ACC112 (cell line): ENCODE results near the gene ANKRD39.
"Not testable (repeated sequence)": the region's sequence is repeated elsewhere in the genome, so short reads cannot be mapped to it uniquely, and the experiment has no call there.

ENCODE experiments used
- H2AFZ ChIP-seq: fragments of 200-600 bp; sonication (generic); one replicate; pipeline ENCODE4 v1.6.0; 2017; ENCODE audit warnings: antibody characterized with exemption, low read length; ENCODE audit not compliant: unreplicated experiment
- H3K27ac ChIP-seq: fragments of 200-600 bp; sonication (generic); 2 replicates; pipeline ENCODE4 v1.5.1; 2014; ENCODE audit warnings: low read depth, mild to moderate bottlenecking, antibody characterized with exemption, low read length, moderate library complexity
- H3K27me3 ChIP-seq: fragments of 200-600 bp; sonication (generic); 2 replicates; pipeline ENCODE4 v1.6.1; 2014; ENCODE audit warnings: mild to moderate bottlenecking, antibody characterized with exemption, low read length, moderate library complexity, mixed read lengths; ENCODE audit not compliant: insufficient read depth
- H3K36me3 ChIP-seq: fragments of 200-600 bp; sonication (generic); 2 replicates; pipeline ENCODE4 v1.6.1; 2016; ENCODE audit warnings: mild to moderate bottlenecking, antibody characterized with exemption, low read length, moderate library complexity, mixed read lengths; ENCODE audit not compliant: insufficient read depth
- H3K4me1 ChIP-seq: fragments of 200-600 bp; sonication (generic); one replicate; pipeline ENCODE4 v1.6.1; 2016; ENCODE audit warnings: low read length, mixed read lengths; ENCODE audit not compliant: insufficient read depth, unreplicated experiment, control insufficient read depth
- H3K4me3 ChIP-seq: fragments of 200-600 bp; sonication (generic); 2 replicates; pipeline ENCODE4 v1.5.1; 2014; ENCODE audit warnings: mild to moderate bottlenecking, low read depth, low read length
- H3K79me2 ChIP-seq: fragments of 200-600 bp; sonication (generic); one replicate; pipeline ENCODE4 v1.6.0; 2016; ENCODE audit warnings: low read length; ENCODE audit not compliant: control insufficient read depth, unreplicated experiment, insufficient read depth

ANKRD39 gene

DNA sequence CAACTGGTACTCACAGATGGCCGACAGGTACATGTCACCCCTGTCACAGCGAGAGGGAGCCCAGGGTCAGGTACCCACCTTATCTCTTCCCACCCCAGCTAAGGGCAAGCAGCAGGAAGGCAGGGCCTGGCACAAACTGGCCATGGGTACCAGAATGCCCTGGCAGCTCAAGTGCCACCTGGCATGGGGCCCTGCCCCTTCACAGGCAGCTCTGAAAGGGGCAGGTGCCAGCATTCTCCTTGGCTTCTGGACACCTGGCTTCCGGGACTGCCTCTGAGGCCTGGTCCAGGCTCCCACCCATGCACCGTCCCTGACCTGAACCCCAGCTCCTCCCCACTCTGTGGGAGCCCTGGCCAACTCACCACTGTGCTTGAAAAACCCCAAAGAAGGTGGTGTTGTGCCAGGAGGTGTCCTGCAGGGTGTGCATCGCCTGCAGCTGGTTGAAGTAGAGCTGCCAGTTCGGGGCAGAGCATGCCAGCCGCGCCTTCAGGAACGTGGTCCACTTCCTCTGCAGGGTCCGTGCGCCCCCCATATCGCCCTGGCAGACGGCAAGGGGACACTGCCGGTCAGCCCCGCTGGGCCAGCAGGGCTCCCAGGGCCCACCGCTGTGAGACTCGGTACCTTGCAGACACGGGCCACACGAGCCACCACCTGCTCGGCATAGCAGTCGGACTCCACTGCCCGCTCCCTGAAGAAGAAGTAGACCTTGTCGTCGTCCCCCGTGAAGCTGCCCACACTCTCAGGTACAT lies 6.7 kb upstream of the ANKRD39 start:
- no peak overlapping the region for H2AFZ ChIP-seq
- H3K27me3 ChIP-seq, result no peaks in the 10 kb centered on the region
- H3K4me1 ChIP-seq, result peaks cover 13% of the 10 kb centered on the region
- H3K4me3 ChIP-seq, result no peak overlapping the region
- H3K36me3 ChIP-seq, result peaks cover 13% of the 10 kb centered on the region; the same call in 1 of the 2 replicates
- H3K79me2 ChIP-seq, result peaks cover 23% of the 10 kb centered on the region
- H3K27ac ChIP-seq, result no peak overlapping the region

DNA sequence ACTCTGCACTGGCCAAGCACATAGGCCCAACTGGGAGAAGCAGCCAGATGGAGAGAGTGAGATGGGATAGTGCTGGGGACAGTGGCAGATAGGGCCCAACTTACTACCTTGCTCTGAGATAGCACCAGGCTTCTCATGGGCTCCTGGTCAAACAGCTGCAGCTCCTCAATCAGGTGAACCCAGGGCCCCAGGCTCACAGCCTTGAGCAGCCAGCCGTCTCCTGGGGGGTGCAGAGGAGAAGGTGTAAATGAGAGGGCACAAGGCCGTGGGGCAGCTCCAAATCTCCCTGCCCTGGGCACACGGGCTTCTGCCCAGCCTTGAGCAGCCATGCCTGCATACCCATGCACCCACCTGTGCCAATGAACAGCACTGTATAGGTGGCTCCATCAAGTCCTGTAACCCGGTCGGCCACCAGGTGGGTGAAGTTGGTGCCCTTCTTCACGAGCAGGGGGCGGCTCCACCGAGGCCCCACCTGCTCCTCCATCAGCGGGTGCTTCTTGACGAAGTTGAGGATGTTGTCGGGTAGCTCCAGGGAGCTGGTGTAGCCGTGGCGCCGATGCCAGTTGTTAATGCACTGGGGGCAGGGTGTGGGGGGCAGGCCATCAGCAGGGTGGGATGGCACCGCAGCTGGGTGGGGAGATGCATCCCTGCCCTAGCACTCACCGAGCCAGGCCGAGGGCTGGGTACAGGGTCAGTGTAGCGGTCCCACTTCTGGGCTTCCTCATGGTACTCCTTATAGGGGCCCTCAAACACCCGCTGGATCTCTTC lies 5.9 kb upstream of the ANKRD39 start:
- H3K36me3 ChIP-seq, result peaks cover 13% of the 10 kb centered on the region; the same call in 1 of the 2 replicates
- no peak overlapping the region for H2AFZ ChIP-seq
- H3K4me3 ChIP-seq, result no peak overlapping the region
- no peaks in the 10 kb centered on the region for H3K27me3 ChIP-seq
- H3K4me1 ChIP-seq, result peaks cover 13% of the 10 kb centered on the region
- no peak overlapping the region for H3K27ac ChIP-seq
- peaks cover 23% of the 10 kb centered on the region for H3K79me2 ChIP-seq

DNA sequence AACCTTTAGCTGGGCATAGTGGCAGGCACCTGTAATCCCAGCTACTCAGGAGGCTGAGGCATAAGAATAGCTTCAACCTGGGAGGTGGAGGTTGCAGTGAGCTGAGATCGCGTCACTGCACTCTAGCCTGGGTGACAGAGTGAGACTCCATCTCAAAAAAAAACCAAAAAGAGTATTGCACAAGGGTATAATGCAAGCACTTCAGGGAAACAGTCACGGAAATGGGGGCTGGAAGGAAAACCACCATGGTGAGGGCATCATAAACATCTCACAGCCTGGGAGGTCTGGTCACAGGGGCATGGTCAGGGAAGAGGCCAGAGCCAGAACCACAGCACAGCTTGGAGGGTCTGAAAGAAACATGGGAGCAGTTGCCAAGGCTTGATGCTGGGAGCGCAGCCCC lies 5.2 kb upstream of the ANKRD39 start:
- not testable (repeated sequence) for H3K27ac ChIP-seq, H3K4me3 ChIP-seq, H3K27me3 ChIP-seq, H2AFZ ChIP-seq
- Histone ChIP-seq H3K36me3 (peaks cover 13% of the 10 kb centered on the region; the same call in 1 of the 2 replicates), H3K4me1 (peaks cover 13% of the 10 kb centered on the region), H3K79me2 (peaks cover 19% of the 10 kb centered on the region)

DNA sequence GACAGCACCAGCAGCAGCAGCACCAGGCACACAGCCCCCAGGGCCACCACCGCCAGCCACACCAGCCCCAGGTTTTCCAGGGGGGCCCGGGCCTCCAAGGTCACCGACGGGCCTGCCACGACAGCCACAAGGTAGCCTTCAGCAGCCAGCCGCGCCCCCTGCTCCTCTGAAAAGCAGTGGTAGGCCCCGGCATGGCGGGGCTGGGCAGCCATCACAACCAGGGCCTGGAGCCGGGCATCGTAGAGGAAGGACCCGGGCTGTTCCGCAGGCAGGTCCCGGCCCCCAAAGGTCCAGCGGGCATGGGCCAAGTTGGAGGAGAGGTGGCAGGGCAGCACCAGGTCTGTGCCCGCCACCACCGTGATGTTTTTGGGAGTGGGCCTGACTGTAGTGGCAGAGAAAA lies 3.3 kb upstream of the ANKRD39 start:
- peaks cover 5% of the 10 kb centered on the region for H3K4me1 ChIP-seq
- no peak overlapping the region for H3K27ac ChIP-seq
- H3K4me3 ChIP-seq, result no peak overlapping the region
- no peaks in the 10 kb centered on the region for H3K27me3 ChIP-seq
- H2AFZ ChIP-seq, result no peak overlapping the region
- peaks cover 13% of the 10 kb centered on the region; the same call in 1 of the 2 replicates for H3K36me3 ChIP-seq
- H3K79me2 ChIP-seq, result no peaks in the 10 kb centered on the region

DNA sequence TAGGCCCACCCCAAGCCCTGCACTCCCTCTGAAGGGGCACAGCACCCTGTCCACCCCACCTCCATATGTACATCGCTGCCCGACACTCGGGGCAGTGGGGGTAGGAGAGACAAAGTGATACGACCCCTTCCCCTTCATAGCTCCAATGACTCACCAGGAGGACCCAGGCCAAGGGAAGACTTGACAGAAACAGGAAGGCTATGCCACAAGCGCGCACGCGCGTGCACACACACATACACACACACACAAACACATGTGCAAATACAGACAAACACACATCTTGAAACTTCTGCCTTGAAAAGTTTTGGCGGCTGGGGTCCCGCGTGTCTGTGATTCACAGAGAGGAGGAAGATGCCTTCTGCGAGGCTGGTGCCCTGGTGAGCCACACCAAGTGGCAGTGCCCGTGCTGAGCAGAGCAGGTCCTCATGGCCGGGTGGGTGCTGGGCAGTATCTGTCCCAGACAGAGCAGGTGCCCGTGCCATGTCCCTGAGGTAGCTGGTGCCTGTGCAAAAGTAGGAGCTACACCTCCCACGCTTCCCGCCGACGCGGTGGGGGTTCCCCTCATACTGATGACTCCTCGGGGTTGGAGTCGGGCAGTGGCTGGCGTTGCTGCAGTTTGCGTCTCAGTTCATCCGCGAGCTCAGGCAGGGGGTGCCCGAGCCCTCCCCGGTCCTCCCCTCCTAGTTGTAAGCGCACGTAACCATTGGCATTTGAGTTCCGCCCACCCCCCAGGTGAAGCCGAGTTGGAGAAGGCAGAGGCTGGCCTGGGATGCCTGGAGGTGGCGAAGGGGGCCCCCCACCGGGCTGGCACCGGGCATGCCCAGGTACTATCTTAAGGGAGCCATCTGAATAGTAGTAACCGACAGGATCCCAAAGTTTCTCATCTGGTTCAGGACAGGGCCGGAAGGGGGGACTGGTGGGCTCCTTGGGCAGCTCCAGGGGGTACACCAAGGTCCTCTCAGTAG lies 2.5 kb upstream of the ANKRD39 start:
- Histone ChIP-seq H3K79me2 (no peaks in the 10 kb centered on the region), H2AFZ (no peak overlapping the region), H3K36me3 (peaks cover 10% of the 10 kb centered on the region; the same call in 1 of the 2 replicates), H3K4me3 (no peak overlapping the region), H3K4me1 (peaks cover 5% of the 10 kb centered on the region), H3K27me3 (no peaks in the 10 kb centered on the region), H3K27ac (no peak overlapping the region)

DNA sequence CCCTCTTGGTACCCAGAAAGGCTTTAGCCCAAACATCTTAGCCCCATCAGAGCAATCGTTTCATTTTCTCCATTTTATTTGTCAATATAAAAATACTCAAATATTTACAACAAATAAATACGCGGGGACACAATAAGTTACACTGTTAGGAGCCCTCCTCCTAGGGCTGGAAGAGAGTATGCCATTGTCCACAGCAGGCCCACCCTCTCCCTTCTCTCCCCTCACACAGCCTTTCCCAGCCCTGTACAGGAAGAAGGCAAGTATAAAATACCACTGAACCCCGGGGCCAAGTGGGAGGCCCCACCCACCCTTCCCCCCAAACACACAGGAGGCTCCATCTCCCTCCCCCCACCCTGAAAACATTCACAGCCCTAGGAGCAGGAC lies 1.9 kb upstream of the ANKRD39 start:
- Histone ChIP-seq H3K4me1 (peaks cover 5% of the 10 kb centered on the region), H3K36me3 (peaks cover 8% of the 10 kb centered on the region; the same call in 1 of the 2 replicates), H3K27ac (no peak overlapping the region)

DNA sequence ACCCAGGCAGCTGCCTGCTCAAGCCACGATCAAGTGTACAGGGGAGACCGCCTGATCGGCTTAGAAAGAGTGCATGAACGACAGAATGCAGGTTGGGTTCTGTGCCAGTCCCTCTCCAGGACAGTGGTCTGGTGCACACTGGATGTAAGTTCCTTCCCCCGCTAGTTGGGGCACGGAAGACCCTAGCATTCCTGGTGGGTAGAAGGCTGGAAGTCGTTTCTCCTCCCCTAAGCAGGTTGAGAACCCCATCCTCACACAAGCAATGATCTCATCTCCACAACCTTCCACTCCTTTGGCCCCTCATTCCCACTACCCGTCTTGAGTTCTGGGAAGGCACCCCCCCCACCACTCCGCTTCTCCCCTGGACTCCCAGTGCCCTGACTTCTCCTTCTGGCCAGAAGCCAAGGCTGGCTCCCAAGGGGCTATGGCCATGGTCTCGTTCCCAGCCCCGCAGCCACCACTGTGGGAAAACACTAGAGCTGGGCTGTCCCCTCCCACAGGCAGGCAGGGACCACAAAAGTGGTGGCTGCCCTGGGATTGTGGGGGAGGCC lies 1.4 kb upstream of the ANKRD39 start:
- H3K4me1 ChIP-seq, result peaks cover 5% of the 10 kb centered on the region
- H3K79me2 ChIP-seq, result no peaks in the 10 kb centered on the region
- H2AFZ ChIP-seq, result no peak overlapping the region
- no peak overlapping the region for H3K27ac ChIP-seq
- H3K4me3 ChIP-seq, result peak overlapping the region; percentile 85; the same call in 1 of the 2 replicates
- no peaks in the 10 kb centered on the region for H3K27me3 ChIP-seq
- H3K36me3 ChIP-seq, result peaks cover 8% of the 10 kb centered on the region; the same call in 1 of the 2 replicates

More for the DNA sequence above, 1.9 kb upstream of the ANKRD39 start:
- H3K27me3 ChIP-seq, result no peaks in the 10 kb centered on the region
- H3K4me3 ChIP-seq, result no peak overlapping the region
- no peaks in the 10 kb centered on the region for H3K79me2 ChIP-seq
- no peak overlapping the region for H2AFZ ChIP-seq

DNA sequence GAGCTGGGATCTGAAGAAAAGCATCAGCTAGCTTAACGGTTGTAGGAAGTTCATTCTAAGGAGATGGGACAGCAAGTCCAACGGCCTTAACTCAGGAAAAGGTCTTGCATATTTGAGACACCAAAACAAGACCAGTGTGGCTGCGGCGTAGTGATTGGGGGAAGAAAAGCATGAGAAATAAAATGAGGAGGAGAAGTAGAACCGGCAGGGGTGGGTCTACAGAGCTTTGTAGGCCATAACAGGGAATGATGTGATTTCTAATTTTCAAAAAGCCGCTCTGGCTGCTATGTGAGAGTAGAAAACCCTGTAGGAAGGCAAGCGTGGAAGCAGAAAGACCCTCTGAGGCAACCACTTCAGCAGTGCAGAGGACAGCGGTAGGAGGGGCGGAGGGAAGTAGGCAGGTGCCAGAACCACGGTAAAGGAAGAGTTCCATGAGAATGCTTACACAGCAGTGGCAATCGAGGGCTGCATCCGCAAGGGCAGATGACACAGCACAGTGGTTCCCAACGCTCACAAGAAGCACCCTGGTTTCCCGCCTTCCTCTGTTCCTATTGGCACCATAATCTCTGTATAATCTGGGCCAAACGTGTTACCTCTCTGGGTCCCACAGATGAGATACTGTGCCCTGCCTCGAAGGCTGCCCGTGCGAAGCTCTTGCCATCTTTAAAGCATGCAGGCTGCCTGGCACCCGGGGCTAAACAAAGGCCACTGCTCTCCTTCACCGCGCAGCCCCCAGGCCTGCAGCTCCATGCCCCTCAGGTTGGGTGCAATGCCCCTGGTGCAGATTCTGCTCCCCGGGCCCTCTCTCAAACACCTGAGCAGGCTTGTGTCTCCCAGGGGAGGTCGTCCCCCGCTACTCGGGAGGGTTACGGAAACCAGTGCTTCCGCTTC lies 795 bp downstream of the ANKRD39 start:
- Histone ChIP-seq H3K27ac (no peak overlapping the region), H3K4me3 (peak overlapping the region; percentile 85), H3K79me2 (no peaks in the 10 kb centered on the region), H3K4me1 (peaks cover 5% of the 10 kb centered on the region), H3K36me3 (no peaks in the 10 kb centered on the region), H2AFZ (peak overlapping the region; percentile 82), H3K27me3 (no peaks in the 10 kb centered on the region)

DNA sequence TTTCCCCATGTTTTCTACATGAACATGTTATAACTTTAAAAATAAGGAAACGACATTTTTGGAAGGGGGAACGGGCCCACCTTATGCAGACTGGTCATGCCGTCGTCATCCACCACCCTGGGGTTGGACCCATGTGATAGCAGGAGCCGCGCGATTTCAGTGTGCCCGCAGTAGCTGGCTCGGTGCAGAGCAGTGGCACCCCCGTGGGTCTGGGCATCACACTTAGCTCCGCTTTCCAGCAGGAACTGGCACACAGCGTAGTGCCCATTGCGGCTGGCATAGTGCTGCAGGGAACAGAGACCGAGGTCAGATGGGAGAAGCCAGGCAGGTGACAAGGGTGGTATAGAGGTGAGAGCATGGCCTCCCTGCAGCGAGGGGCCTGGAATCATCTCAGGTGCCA lies 4.5 kb downstream of the ANKRD39 start:
- Histone ChIP-seq H2AFZ (no peak overlapping the region), H3K79me2 (no peaks in the 10 kb centered on the region), H3K36me3 (no peaks in the 10 kb centered on the region), H3K27ac (no peak overlapping the region), H3K27me3 (no peaks in the 10 kb centered on the region), H3K4me1 (peaks cover 5% of the 10 kb centered on the region), H3K4me3 (no peak overlapping the region)
